Dermis microvascular lymphatic vessel endothelial cell (primary cell): ENCODE results near the gene MYOM1. TPM values are rescaled to one million over a fixed set of nuclear protein-coding genes. Genes with fewer than 3 reads are reported as not detected.
A peak's percentile ranks its signal among the peaks of the same experiment; 100 is the strongest.
"Not testable (repeated sequence)": the region's sequence is repeated elsewhere in the genome, so short reads cannot be mapped to it uniquely, and the experiment has no call there.

ENCODE experiments used
- DNase-seq, 2 donors: peaks; one replicate each; pipeline versions ENCODE4 v3.0.0 to v3.0.0-alpha.2; 2010; ENCODE audit warnings: low read depth in 2 of 2
- total RNA-seq: library from RNA; depleted of rRNA; stranded (reverse); fragments of >200 nt; gene quantifications from 2 replicates; pipeline ENCODE4 v1.2.1, GENCODE V29; 2014

The MYOM1 gene
- total RNA-seq, 1 donor from 2014 or later = 0.26 TPM

- no peak for DNase-seq
These were observed 179.6 kb downstream of the MYOM1 start for GRCh38 chr18:3040173-3040572.

DNA sequence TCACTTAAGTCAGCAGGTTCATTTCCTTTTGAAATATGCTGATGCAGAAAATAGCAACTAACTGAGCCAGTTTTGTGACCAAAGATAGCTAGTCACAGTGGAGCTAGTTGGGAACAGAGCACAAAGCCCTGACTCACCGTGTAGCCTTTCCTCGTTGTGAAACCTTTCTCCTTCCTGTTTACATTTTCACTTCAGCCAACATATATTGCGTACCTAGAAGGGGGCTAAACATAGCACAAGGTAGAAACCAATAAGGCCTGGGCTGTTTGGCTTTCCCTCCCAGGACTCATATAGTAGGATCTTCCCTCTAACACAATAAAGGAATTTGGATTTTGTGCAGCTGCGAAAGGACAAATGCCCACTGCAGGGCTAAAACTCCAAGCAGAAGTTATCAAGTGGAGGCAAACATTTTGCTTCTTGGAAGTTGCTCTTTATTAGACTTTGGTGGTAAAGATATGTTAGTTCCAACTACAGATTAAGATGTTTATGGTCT, 182.3 kb downstream of the MYOM1 start:
- peak; percentile 88 to 92 for DNase-seq

DNA sequence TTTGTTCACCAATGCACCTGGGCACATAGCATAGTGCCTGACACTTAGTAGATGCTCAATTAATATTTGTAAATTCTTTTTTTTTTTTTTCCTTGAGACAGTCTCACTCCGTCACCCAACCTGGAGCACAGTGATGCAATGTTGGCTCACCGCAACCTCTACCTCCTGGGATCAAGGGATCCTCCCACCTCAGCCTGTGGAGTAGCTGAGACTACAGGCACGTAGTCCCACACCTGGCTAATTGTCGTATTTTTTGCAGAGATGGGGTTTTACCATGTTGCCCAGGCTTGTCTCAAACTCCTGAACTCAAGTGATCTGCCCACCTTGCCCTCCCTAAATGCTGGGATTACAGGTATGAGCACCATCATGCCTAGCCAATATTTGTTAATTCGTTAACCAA, 183.7 kb downstream of the MYOM1 start:
- no peak for DNase-seq

GRCh38 chr18:3035635-3036034, 184.1 kb downstream of the MYOM1 start:
- no peak for DNase-seq

GRCh38 chr18:3032721-3033120, 187.0 kb downstream of the MYOM1 start:
- no peak for DNase-seq

- DNase-seq = peak in 1 of 2 donors; percentile 72
These were observed 190.4 kb downstream of the MYOM1 start for GRCh38 chr18:3029215-3029952.

DNA sequence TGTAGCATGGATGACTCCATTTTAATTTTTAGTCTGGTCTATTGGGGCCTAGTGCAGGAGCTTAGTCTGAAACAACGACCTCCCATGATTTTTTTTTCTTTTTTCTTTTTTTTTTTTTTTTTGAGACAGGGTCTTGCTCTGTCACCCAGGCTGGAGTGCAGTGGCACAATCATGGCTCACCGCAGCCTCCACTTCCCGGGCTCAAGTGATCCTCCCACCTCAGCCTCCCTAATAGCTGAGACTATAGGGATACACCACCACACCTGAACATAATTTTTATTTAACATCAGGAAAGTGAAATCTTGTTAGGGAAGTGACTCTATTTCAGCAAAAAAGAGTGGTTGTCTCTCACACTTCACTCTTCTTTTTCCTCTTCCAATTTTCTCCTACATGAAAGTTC, 191.7 kb downstream of the MYOM1 start:
- DNase-seq = not testable (repeated sequence)

GRCh38 chr18:3027370-3027891, 192.3 kb downstream of the MYOM1 start:
- DNase-seq = no peak

GRCh38 chr18:3025544-3025943, 194.2 kb downstream of the MYOM1 start:
- no peak for DNase-seq

DNA sequence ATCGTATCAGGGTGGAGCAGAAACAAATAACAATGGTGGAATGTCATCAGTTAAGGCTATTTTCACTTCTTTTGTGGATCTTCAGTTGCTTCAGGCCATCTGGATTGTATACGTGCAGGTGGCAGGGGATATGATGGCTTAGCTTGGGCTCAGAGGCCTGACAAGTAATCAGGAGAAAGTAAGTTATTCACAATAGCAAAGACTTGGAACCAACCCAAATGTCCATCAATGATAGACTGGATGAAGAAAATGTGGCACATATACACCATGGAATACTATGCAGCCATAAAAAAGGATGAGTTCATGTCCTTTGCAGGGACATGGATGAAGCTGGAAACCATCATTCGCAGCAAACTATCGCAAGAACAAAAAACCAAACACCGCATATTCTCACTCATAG, 196.2 kb downstream of the MYOM1 start:
- not testable (repeated sequence) for DNase-seq

Other genes starting within 250 kb of the MYOM1 start
- gene LPIN2, start 206.8 kb downstream of the MYOM1 start, total RNA-seq = 21.1 and 37.9 TPM in 2 replicates
- 1,001 and 1,143 TPM in 2 replicates for gene MYL12A, start 27.8 kb upstream of the MYOM1 start, total RNA-seq
- gene MYL12B, start 42.2 kb upstream of the MYOM1 start, total RNA-seq = 703 and 866 TPM in 2 replicates
- gene TGIF1, start 230.2 kb upstream of the MYOM1 start, total RNA-seq = 105 and 142 TPM in 2 replicates